ENCODE data around the gene PRKAG1. TPM values are rescaled to one million over a fixed set of nuclear protein-coding genes. Genes with fewer than 3 reads are reported as not detected.

The PRKAG1 gene
- total RNA-seq, result 50.5 and 62.7 TPM in 2 replicates

DNA sequence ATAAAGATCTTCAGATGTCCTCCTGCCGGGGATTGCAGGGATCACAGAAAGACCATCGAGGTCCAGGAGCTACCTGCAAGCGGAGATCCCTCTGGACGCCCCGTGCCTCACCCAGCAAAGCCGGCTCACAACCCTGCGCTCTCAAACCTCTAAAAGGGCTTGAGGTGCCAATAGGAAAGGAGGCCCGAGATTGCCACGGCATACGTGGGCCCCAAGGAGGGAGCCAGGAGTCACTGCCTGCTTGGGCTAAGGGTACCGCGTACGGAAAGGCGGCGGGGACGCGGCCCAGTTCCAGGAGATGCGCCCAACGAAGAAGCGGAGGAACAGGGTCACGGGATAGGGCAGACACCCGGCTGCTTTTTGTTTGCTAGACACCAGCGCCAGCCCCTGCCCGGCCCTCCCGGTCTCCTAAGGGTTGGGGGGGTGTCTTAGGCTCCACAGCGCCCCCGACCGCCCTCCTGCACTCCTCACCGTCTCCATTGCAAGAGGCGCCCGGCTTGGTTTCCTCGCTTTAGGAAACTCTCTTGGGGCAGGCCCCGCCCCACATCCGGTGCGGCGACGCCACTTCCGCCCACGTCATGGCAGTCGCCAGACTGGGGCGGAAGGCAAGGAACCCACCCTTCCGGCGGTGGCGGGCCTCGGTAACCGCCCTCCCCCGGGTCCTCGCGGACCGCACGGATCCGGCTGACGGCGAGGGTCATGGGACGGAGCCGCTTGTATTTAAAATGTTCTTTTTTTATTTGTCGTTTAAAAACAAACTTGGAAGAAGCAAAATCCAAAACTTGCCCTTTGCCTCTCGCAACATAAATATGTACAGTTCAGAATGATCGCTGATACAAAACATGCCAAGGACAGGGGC lies at the start of gene PRKAG1:
Gene PRKAG1 (minus strand): TSS at position 516 of the 859 bp plus-strand sequence. CDS start 36 bp downstream, at position 480.

DNA sequence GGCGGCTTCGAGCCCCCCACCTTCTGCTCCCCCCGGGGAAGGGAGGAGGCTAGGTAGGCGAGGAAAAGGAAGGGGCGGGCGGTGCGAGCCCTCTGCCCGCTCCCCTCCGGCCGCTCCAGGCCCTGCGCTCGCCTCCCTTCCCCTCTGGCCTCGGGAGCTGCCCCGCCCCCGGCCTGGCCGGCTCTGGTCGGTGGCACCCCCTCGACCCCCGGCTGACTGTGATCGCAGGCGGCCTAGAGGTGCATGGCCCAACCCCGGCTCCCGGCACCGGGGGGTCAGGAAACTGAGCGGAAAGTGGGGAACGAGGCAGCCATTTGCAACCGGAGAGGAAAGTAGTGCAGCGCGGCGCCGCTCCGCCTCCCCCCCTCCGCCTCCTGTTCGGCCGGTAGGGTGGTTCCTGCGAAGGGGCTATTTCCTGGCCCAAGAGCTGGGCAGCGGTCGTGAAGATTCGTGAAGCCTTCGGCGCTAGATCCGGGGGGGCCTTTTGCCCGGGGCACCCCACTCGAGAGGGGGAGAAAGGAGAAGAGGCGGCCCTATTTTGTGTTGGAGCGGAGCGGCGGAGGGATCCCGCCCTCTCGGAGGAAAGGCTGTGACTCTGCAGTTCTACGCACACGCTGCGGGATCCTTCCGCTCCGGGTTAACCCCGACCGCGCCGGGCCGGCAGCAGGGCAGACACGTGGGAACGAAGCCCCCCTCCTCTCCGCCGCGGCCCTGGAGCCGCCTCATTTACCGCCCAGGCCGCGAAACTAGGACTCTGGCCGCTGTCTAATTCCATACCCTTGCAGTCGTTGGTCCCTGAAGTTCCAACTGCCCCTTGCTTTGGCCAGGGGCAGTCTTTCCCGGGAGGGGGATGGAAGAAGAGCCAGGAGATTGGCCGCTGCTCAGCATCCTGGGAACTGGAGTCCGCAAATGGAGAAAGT lies 41.9 kb upstream of the PRKAG1 start, which contains the start of gene KMT2D:
Gene KMT2D (minus strand): TSS at position 558 of the 920 bp plus-strand sequence. CDS start 5,470 bp downstream, outside the sequence.

GRCh38 chr12:48999371-49000131 lies 19.0 kb downstream of the PRKAG1 start, which contains the start of gene DDN:
DDN (minus strand) TSS chr12:48999375; CDS start chr12:48999287, 88 bp downstream.

GRCh38 chr12:48978291-48978740 lies 40.3 kb downstream of the PRKAG1 start, which contains the start of gene WNT1:
WNT1 (plus strand) TSS chr12:48978322; CDS start chr12:48978651, 329 bp downstream.

GRCh38 chr12:48957141-48958048 lies 61.2 kb downstream of the PRKAG1 start, which contains the start of gene ARF3:
ARF3 (minus strand) TSS chr12:48957487; CDS start chr12:48941095, 16,392 bp downstream.

Other genes starting within 250 kb of the PRKAG1 start
- 27.8 and 33.5 TPM in 2 replicates for gene ADCY6, start 229.7 kb downstream of the PRKAG1 start, total RNA-seq
- 14.1 and 15.3 TPM in 2 replicates for gene CACNB3, start 200.3 kb downstream of the PRKAG1 start, total RNA-seq
- gene DDX23, start 166.6 kb downstream of the PRKAG1 start, total RNA-seq, result 78.0 and 112 TPM in 2 replicates
- 1.6 and 2.1 TPM in 2 replicates for gene RND1, start 152.9 kb downstream of the PRKAG1 start, total RNA-seq
- 18.4 and 21.4 TPM in 2 replicates for gene FKBP11, start 93.3 kb downstream of the PRKAG1 start, total RNA-seq
- gene ARF3, start 61.3 kb downstream of the PRKAG1 start, total RNA-seq, result 37.4 and 42.2 TPM in 2 replicates
- gene WNT10B, start 47.0 kb downstream of the PRKAG1 start, total RNA-seq, result 0.32 TPM in 1 of 2 replicates, not detected in the other
- gene WNT1, start 40.5 kb downstream of the PRKAG1 start, total RNA-seq, result not detected in 2 replicates
- gene DDN, start 19.4 kb downstream of the PRKAG1 start, total RNA-seq, result 0.15 and 0.32 TPM in 2 replicates
- gene KMT2D, start 42.0 kb upstream of the PRKAG1 start, total RNA-seq, result 21.1 and 29.8 TPM in 2 replicates
- 1.6 and 4.9 TPM in 2 replicates for gene RHEBL1, start 51.2 kb upstream of the PRKAG1 start, total RNA-seq
- gene DHH, start 76.0 kb upstream of the PRKAG1 start, total RNA-seq, result 3.9 and 9.9 TPM in 2 replicates
- 84.8 and 91.6 TPM in 2 replicates for gene LMBR1L, start 92.1 kb upstream of the PRKAG1 start, total RNA-seq
- gene TUBA1B, start 112.6 kb upstream of the PRKAG1 start, total RNA-seq, result 1,902 and 1,994 TPM in 2 replicates
- gene TUBA1A, start 170.3 kb upstream of the PRKAG1 start, total RNA-seq, result 573 and 1,233 TPM in 2 replicates
- gene TUBA1C, start 246.3 kb upstream of the PRKAG1 start, total RNA-seq, result 324 and 374 TPM in 2 replicates

Measured in epithelial cell of umbilical artery (primary cell).